Nasal cavity respiratory epithelium epithelial cell of viscerocranial mucosa (primary cell): ENCODE data around the gene TBC1D3D. TPM values are rescaled to one million over a fixed set of nuclear protein-coding genes. Genes with fewer than 3 reads are reported as not detected.

Experiments used
- total RNA-seq: library from RNA; depleted of rRNA; stranded (reverse); fragments of >200 nt; gene quantifications from 2 replicates; pipeline ENCODE4 v1.2.3, GENCODE V29; 2014

TBC1D3D gene
- total RNA-seq, result under 0.01 and 0.07 TPM in 2 replicates

DNA sequence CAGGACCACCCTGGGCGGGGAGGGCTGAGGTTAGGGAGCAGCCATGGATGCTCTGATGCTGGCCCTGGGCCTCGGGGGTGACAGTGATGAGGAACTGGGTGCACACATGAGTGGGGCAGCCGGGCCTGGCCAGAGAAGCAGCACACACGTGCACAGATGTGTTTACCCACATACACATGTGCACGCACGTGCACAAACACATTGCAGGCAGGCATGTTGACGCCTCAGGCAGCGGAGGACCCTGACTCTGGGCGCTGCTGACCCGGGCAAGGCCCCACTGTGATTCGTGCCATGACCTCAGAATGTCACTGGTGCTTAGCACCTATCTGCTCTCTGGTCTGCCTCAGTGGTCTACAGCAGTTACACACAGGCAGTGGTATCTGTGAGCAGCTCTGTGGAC is at the start of gene TBC1D3D:
Gene TBC1D3D (plus strand): TSS at position 301 of the 400 bp plus-strand sequence. CDS start 1,585 bp downstream, outside the sequence.

DNA sequence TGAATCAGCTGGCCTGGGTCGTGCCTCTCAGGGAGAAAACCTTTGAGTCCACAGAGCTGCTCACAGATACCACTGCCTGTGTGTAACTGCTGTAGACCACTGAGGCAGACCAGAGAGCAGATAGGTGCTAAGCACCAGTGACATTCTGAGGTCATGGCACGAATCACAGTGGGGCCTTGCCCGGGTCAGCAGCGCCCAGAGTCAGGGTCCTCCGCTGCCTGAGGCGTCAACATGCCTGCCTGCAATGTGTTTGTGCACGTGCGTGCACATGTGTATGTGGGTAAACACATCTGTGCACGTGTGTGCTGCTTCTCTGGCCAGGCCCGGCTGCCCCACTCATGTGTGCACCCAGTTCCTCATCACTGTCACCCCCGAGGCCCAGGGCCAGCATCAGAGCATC is 14.8 kb upstream of the TBC1D3D start, which contains the start of gene TBC1D3L:
Gene TBC1D3L (minus strand): TSS at position 101 of the 400 bp plus-strand sequence. CDS start 1,540 bp downstream, outside the sequence.

Other genes starting within 250 kb of the TBC1D3D start
- 0.21 TPM in 1 of 2 replicates, not detected in the other for gene TBC1D3K, start 79.6 kb upstream of the TBC1D3D start, total RNA-seq
- gene TBC1D3L, start 14.9 kb upstream of the TBC1D3D start, total RNA-seq, result 2.7 and 4.3 TPM in 2 replicates
- 1.6 TPM in 1 of 2 replicates, not detected in the other for gene TBC1D3C, start 64.7 kb downstream of the TBC1D3D start, total RNA-seq
- not detected in 2 replicates for gene TBC1D3E, start 124.0 kb downstream of the TBC1D3D start, total RNA-seq
- gene TBC1D3, start 188.6 kb downstream of the TBC1D3D start, total RNA-seq, result not detected in 2 replicates